ENCODE data around the gene GABARAPL2. TPM values are rescaled to one million over a fixed set of nuclear protein-coding genes. Genes with fewer than 3 reads are reported as not detected.
A peak's percentile ranks its signal among the peaks of the same experiment; 100 is the strongest.

Gene GABARAPL2
- total RNA-seq, 1 donor from 2014 or later: 222 TPM

GRCh38 chr16:75578212-75578611 lies 12.0 kb downstream of the GABARAPL2 start:
- Mint-ChIP-seq H3K4me3 (ENCODE audit: unreplicated experiment) (no peak overlapping the region), H3K27me3 (ENCODE audit: unreplicated experiment) (no peaks in the 10 kb centered on the region), H3K9me3 (ENCODE audit: unreplicated experiment) (no peaks in the 10 kb centered on the region), H3K4me1 (ENCODE audit: unreplicated experiment) (peaks cover 16% of the 10 kb centered on the region), H3K27ac (ENCODE audit: unreplicated experiment) (no peak overlapping the region), H3K36me3 (ENCODE audit: low read depth, unreplicated experiment) (peaks cover 48% of the 10 kb centered on the region)
- DNase-seq (ENCODE audit: low spot score): no peak
- TF ChIP-seq, protein P1, sequence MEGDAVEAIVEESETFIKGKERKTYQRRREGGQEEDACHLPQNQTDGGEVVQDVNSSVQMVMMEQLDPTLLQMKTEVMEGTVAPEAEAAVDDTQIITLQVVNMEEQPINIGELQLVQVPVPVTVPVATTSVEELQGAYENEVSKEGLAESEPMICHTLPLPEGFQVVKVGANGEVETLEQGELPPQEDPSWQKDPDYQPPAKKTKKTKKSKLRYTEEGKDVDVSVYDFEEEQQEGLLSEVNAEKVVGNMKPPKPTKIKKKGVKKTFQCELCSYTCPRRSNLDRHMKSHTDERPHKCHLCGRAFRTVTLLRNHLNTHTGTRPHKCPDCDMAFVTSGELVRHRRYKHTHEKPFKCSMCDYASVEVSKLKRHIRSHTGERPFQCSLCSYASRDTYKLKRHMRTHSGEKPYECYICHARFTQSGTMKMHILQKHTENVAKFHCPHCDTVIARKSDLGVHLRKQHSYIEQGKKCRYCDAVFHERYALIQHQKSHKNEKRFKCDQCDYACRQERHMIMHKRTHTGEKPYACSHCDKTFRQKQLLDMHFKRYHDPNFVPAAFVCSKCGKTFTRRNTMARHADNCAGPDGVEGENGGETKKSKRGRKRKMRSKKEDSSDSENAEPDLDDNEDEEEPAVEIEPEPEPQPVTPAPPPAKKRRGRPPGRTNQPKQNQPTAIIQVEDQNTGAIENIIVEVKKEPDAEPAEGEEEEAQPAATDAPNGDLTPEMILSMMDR (IDR thresholded peaks at IDR 0.05; ENCODE audit: unreplicated experiment): no peak

- H3K4me1 Mint-ChIP-seq (ENCODE audit: unreplicated experiment): peaks cover 13% of the 10 kb centered on the region
- no peaks in the 10 kb centered on the region for H3K27me3 Mint-ChIP-seq (ENCODE audit: unreplicated experiment)
- TF ChIP-seq, protein P1 (IDR thresholded peaks at IDR 0.05; ENCODE audit: unreplicated experiment): no peak
- DNase-seq (ENCODE audit: low spot score): no peak
- H3K9me3 Mint-ChIP-seq (ENCODE audit: unreplicated experiment): no peaks in the 10 kb centered on the region
- peaks cover 43% of the 10 kb centered on the region for H3K36me3 Mint-ChIP-seq (ENCODE audit: low read depth, unreplicated experiment)
- H3K4me3 Mint-ChIP-seq (ENCODE audit: unreplicated experiment): no peak overlapping the region
- H3K27ac Mint-ChIP-seq (ENCODE audit: unreplicated experiment): peak overlapping the region; percentile 36
These were observed 12.5 kb downstream of the GABARAPL2 start for GRCh38 chr16:75578725-75579124.

DNA sequence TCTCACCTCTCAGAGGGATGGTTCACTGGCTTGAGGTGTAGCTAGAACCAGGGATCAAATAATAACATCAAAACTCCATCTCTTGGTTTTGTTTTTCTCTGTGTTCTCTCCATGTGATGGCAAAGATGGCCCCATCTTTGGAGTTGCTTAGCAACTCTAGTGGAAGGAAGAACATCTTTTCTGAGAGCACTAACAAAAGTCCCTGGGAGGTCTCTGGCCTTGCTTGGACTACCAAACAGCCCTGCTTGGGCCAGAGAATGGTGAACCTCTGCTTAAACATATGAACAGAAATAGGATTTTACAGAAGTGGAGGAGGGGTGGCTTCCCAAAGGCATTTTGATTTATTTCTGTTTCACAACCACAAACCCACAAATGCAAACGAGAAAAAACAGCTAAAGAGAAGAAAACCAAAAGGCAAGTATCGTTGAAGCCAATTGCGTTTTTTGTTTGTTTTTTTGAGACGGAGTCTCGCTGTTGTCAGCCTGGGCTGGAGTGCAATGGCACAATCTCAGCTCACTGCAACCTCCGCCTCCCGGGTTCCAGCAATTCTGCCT lies 13.2 kb downstream of the GABARAPL2 start:
- no peaks in the 10 kb centered on the region for H3K27me3 Mint-ChIP-seq (ENCODE audit: unreplicated experiment)
- no peak overlapping the region for H3K27ac Mint-ChIP-seq (ENCODE audit: unreplicated experiment)
- no peak for DNase-seq (ENCODE audit: low spot score)
- no peak overlapping the region for H3K4me3 Mint-ChIP-seq (ENCODE audit: unreplicated experiment)
- peaks cover 40% of the 10 kb centered on the region for H3K36me3 Mint-ChIP-seq (ENCODE audit: low read depth, unreplicated experiment)
- TF ChIP-seq, protein P1 (IDR thresholded peaks at IDR 0.05; ENCODE audit: unreplicated experiment): no peak
- H3K9me3 Mint-ChIP-seq (ENCODE audit: unreplicated experiment): no peaks in the 10 kb centered on the region
- H3K4me1 Mint-ChIP-seq (ENCODE audit: unreplicated experiment): peaks cover 8% of the 10 kb centered on the region

DNA sequence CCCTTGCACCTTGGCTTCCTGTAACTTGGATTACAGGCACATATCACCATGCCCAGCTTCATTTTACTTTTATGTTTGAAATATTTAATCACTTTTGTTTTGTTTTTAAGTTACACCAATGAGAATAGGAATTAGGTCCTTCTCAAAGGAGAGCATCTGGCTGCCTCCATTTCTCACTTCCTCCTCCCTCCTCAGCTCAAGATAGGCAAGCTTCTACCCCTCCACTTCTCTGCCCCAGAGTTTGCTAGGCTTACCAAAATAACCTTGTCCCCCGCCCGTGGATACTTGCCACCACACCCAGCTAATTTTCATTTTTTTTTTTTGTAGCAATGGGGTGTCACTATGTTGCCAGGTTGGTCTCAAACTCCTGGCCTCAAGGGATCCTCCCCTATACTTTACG lies 17.9 kb downstream of the GABARAPL2 start:
- no peaks in the 10 kb centered on the region for H3K9me3 Mint-ChIP-seq (ENCODE audit: unreplicated experiment)
- H3K36me3 Mint-ChIP-seq (ENCODE audit: low read depth, unreplicated experiment): peaks cover 43% of the 10 kb centered on the region
- DNase-seq (ENCODE audit: low spot score): no peak
- H3K4me3 Mint-ChIP-seq (ENCODE audit: unreplicated experiment): no peak overlapping the region
- H3K27me3 Mint-ChIP-seq (ENCODE audit: unreplicated experiment): peaks cover 3% of the 10 kb centered on the region
- H3K4me1 Mint-ChIP-seq (ENCODE audit: unreplicated experiment): no peaks in the 10 kb centered on the region
- TF ChIP-seq, protein P1 (IDR thresholded peaks at IDR 0.05; ENCODE audit: unreplicated experiment): no peak
- H3K27ac Mint-ChIP-seq (ENCODE audit: unreplicated experiment): no peak overlapping the region

DNA sequence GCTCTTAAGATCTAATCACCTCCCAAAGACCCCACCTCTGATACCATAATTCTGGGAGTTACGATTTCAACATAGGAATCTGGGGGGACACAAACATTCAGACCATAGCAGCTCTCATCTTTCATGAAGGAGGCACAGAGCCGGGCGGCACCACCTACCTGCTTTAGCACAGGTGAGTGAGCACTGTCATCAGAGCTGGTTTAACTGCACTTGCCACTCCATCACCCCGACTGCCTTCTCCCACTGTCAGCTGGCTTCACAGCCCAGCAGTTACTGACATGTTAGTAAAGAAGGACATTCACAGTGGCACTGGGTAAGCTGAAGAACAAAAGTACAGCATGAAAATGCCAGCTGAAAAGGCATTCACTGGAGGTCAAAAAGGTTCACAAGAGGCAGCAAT lies 22.5 kb downstream of the GABARAPL2 start:
- H3K9me3 Mint-ChIP-seq (ENCODE audit: unreplicated experiment): no peaks in the 10 kb centered on the region
- peaks cover 4% of the 10 kb centered on the region for H3K27me3 Mint-ChIP-seq (ENCODE audit: unreplicated experiment)
- DNase-seq (ENCODE audit: low spot score): no peak
- TF ChIP-seq, protein P1 (IDR thresholded peaks at IDR 0.05; ENCODE audit: unreplicated experiment): no peak
- peak overlapping the region; percentile 59 for H3K27ac Mint-ChIP-seq (ENCODE audit: unreplicated experiment)
- peaks cover 22% of the 10 kb centered on the region for H3K4me1 Mint-ChIP-seq (ENCODE audit: unreplicated experiment)
- peaks cover 33% of the 10 kb centered on the region for H3K36me3 Mint-ChIP-seq (ENCODE audit: low read depth, unreplicated experiment)
- H3K4me3 Mint-ChIP-seq (ENCODE audit: unreplicated experiment): no peak overlapping the region

Measured in endothelial cell (in vitro differentiated cells).